Cardiac fibroblast (primary cell): ENCODE data around the gene FGL2.

Experiments
- DNase-seq, 2 donors: peaks; one replicate each; pipeline versions ENCODE4 v3.0.0 to v3.0.0-alpha.2; 2010; ENCODE audit warnings: low read depth in 2 of 2
- H3K4me3 ChIP-seq, 2 donors: replicated peaks in 1 of 2; 1 replicate in 1 of 2; 2 replicates in 1 of 2; pipeline ENCODE4 v1.5.1; 2011; ENCODE audit warnings: low read depth in 2 of 2, low read length in 2 of 2, mild to moderate bottlenecking in 2 of 2, moderate library complexity in 1 of 2
- CTCF ChIP-seq: IDR thresholded peaks from one replicate; pipeline ENCODE4 v1.5.1; 2011; ENCODE audit warnings: low read depth, mild to moderate bottlenecking, low read length, inconsistent platforms

The FGL2 gene

GRCh38 chr7:77199013-77199966 is at the start of gene FGL2:
TSS of gene FGL2 (minus strand) at chr7:77199819. CDS start at chr7:77199793, 26 bp downstream.
- H3K4me3 ChIP-seq: peak within 1 kb of the TSS; percentile 42
- no peak for TF ChIP-seq CTCF
- peak; percentile 64 to 85 for DNase-seq

GRCh38 chr7:77248154-77248553 is 48.5 kb upstream of the FGL2 start:
- H3K4me3 ChIP-seq: no peak overlapping the region
- no peak for DNase-seq
- TF ChIP-seq CTCF: no peak

GRCh38 chr7:77247206-77247850 is 47.7 kb upstream of the FGL2 start:
- peak; percentile 75 for TF ChIP-seq CTCF
- H3K4me3 ChIP-seq: no peak overlapping the region
- DNase-seq: peak; percentile 83 to 88

- no peak for TF ChIP-seq CTCF
- no peak for DNase-seq
Observed at GRCh38 chr7:77246026-77246640, 46.5 kb upstream of the FGL2 start.

GRCh38 chr7:77245015-77245755 is 45.6 kb upstream of the FGL2 start:
- DNase-seq: peak in 1 of 2 donors; percentile 23
- H3K4me3 ChIP-seq: no peak overlapping the region
- no peak for TF ChIP-seq CTCF

More at GRCh38 chr7:77246026-77246640, 46.5 kb upstream of the FGL2 start:
- H3K4me3 ChIP-seq: no peak overlapping the region
